GM19193 (cell line): ENCODE results near the gene CATSPER3.

Experiments
- POLR2A ChIP-seq: IDR thresholded peaks from 4 replicates; pipeline ENCODE4 v1.6.1; 2011; ENCODE audit not compliant: insufficient read depth, insufficient read length; ENCODE audit errors: extremely low read depth

CATSPER3 gene

DNA sequence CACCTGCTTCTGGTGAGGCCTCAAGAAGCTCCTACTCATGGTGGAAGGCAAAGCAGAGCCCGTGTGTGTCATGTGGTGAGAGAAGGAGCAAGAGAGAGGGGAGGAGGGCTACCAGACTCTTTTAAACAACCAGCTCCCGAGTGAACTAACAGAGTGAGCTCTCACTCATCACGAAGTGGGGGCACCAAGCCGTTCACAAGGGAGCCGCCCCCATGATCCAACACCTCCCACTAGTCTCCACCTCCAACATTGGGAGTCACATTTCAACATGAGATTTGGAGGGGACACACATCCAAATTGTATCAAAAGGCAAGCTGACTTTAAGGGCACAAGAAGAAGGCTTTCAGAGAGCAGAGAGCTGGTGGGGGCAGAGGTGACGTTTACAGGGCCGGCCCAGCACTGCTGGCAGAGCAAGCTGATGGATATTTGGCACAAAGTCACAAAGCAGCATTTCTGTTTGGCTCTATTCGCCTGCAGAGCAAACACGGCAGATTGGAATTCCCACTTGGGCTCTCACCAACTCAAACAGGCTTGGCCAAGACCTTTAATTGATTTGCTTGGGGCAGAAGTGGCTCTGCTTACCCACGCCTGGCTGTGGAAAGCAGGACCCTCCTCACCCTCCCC, 46.4 kb downstream of the CATSPER3 start:
- TF ChIP-seq POLR2A, result no peak

DNA sequence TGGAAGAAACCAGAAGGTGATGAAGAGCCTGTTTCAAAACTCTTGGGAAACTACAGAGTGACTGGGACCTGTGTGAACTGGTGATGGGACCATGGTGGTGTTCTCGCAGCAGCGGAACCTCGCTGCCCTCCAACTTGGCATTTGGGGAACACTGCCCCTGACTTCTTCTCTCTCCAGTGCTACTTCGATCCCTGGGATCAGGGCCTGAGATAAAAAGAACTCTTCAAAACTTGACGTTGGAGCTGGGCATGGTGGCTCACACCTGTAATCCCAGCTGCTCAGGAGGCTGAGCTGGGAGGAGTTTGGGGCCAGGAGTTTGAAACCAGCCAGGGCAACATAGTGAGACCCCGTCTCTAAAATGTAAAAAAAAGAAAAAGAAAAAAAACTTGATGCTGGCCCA, 48.2 kb downstream of the CATSPER3 start:
- no peak for TF ChIP-seq POLR2A

DNA sequence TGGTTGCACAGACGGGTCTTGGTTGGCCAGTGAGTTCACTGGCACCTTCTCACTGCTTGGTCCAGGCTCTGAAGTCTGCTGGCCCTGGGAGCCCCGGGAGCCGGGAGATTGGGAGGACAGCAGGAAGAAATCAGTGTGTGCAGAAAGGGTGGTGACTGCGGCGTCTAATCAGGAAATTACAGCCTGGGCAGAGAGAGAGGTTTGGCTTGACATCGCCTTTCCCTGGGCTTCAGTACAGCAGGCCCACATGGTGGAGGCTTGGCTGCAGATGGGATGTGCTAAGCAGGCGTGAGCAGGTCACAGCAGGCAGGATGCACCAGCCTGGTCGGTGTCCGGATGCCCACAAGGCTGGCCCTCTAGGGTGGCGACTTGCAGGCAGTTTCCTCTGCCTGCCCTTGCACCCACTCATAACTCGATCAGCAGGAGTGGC, 49.2 kb downstream of the CATSPER3 start:
- TF ChIP-seq POLR2A, result no peak

DNA sequence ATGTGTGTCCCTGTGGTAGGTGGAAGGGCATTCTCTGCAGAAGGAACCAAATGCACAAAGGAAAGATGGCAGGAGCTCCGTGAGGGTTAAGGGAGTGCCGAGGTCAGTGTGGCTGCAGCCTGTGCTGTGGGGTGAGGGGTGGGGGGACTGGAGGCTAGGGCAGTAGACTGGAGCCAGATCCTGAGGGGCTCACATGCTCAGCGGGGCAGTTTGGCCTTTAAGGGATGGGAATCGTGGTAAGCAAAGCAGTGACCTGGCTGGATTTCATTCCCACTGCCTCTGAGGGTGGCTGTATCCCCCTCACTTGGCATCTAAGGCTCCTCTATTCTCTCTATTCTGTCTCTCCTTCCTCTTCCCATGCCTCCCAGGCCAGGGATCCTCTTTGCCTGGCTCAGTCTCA, 50.8 kb downstream of the CATSPER3 start:
- no peak for TF ChIP-seq POLR2A

DNA sequence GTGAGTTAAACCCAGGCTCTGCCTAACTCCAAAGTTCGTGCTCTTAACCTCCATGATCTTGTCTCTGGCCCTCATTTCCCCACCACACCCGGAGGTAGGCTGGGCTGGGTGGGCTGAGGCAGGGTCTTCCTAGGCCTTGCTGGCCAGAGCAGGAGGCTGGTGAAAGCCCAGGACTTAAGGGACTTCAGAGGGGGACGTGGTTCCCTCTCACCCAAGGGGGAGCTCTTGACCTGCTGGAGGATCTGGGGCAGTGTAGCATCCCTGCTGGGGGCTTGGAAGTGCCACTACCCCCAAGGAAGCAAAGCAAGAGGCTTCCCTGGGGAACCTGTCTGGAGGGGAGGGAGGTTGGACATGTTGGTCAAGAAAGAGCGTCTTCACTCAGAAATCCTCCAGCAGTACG, 51.6 kb downstream of the CATSPER3 start:
- TF ChIP-seq POLR2A, result no peak

DNA sequence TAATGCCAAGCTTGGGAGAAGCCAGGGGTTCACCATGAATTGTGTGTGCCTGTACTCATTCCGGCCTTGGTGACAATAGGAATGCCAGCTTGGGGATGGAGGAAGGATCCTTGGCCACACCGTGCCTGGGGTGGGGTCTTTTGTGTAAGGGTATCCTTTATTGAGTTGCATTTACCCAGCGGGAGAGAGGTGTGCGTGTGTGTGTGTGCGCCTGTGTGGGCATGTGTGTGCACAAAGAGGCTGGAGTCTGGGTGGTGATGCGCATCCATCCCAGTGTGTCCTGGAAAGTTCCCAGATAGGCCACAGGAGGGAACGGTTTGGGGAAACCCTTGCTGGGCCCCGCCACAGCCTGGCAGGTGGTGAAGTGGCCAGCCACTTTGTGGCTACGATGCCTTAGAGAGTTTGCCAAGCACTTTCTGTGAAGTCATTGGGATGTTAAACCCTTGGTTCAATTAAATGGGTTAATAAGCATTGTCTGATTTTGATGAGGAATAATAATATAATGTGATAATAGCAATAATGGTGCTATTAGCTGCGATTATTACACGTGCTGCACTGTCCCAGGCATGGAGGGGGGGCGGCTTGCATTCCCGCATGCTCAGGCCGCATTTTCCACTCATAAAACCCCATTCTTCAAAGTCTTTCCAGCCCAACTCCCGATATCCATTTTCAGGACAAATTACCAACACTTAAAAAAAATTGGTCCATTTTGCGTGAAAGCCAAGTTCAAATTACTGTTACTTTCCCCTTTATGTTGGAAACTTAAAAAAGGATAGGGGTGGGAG, 52.6 kb downstream of the CATSPER3 start:
- TF ChIP-seq POLR2A, result no peak

DNA sequence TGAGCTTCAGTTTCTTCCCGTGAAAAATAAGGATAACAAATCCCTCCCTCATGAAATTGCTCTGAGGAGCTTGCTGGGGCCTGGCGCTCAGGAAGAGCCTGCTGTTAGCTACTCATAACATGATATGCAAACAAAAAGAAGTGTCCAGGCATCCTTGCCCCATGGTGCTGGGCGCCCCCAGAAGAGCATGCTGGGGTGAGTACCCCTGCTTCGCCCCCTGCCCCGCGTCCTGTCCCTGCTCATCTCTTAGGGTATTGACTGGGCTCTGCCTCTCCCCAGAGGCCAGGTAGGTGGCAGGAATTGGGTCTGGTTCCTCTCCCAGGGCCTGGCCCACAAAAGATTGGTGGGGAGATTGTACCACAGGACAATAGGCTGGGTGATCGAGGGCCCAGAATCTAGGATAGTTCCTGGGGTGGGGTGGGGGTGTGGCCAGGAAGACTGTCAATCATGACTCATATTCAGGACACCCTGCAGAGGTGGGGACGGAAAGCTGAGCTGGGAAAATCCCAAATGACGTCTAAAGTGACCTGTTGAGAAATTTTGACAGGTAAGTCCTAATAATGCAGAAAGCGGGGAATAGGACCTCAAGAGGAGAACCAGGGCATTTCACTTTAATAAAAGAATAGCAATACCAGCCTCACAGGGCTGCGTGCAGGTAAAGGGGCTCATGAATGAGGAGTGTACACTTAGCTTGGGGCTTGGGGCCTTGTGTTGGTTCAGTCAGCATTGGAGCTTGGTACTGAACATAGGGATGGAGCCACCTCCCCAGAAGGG, 57.4 kb downstream of the CATSPER3 start:
- TF ChIP-seq POLR2A, result no peak

DNA sequence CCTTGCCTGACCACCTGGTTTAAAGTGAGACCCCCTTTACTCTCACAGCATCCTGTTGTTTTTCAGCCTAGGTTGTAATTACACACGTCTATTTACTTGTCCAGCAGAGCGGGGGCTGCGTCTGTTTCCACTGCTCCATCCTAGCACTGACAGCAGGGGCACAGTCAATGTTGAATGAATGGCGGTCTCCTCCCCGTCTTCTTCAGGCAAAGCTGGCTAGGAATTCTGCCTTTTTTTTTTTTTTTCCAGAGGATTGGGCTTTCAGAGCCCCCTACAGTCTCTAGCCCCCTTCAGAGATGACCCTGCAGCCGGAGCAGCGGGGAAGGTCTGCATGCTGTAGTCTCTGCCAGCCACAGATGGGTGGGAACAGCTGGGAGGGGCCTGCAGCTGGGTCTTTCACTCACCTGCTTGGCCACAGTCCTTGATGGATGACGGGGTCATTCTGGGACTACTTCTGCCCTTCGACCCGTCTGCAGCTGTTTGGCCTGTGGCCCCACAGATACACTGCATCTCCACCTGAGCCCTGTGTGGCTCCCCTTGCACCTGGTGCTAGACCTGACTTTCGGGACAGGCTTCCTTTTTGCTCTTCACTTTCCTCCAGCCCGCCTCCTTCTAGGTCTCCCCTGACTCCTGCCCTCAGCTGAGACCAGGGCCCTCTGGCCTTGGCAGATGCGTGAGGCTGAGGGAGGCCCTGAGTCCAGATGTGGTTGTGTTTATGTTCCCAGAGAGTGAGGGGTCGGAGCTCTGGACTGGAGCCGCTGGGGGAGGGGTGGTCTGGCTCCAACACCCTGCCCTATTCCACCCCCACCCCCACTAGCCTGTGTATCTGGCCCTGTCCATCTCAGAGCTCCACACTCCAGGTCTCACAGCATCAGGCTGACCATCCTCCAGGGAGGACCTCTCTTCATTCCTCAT, 58.3 kb downstream of the CATSPER3 start:
- no peak for TF ChIP-seq POLR2A

DNA sequence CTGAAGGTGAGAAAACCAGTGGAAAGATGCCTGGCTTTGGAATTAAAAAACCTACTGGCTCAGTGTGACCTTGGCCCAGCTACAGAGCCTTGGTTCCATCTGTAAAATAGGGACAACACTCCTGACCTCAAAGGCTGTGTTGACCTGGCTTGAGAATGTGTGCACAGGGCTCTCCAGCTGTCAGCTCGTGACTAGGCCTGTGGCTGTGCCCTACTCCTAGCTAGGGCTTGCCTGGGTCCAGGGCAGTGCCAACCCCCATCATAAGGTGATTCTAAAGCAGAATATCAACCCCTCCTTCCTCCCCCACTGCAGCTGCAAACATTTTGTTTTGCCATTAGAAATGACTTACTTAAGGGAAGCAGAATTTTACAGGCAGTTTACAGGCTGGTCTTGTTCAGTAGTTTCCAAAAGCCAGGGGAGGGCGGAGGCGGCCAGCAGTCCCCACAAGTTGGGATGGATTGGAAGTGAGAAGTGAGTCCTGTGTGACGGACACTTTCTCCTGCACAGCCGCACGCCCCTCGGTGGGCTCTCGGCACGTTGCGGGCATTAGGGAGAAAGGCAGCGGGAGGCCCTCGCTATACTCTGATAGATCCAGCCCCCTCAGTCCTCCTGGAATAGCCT, 59.0 kb downstream of the CATSPER3 start:
- no peak for TF ChIP-seq POLR2A

DNA sequence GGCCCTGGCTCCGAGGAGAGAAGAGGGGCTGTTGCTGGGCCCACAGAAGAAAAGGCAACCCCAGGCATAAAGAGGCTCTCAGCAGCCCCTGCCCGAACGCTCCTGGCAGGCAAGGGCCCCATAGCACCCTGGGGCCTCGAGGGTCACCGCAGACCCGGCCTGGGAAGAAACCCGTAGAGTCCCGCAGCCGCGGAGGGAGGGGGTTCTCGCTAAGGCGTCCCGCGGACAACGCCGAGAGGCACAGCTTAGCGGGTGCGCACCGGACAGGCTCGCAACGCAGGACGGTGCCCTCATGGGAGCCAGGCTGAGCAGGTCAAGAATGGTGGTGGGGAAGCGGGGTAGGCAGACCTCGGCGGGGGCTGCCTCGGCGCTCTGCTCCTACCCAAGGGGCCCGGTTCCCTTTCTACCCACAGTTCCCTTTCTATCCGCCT, 59.6 kb downstream of the CATSPER3 start:
- TF ChIP-seq POLR2A, result no peak

DNA sequence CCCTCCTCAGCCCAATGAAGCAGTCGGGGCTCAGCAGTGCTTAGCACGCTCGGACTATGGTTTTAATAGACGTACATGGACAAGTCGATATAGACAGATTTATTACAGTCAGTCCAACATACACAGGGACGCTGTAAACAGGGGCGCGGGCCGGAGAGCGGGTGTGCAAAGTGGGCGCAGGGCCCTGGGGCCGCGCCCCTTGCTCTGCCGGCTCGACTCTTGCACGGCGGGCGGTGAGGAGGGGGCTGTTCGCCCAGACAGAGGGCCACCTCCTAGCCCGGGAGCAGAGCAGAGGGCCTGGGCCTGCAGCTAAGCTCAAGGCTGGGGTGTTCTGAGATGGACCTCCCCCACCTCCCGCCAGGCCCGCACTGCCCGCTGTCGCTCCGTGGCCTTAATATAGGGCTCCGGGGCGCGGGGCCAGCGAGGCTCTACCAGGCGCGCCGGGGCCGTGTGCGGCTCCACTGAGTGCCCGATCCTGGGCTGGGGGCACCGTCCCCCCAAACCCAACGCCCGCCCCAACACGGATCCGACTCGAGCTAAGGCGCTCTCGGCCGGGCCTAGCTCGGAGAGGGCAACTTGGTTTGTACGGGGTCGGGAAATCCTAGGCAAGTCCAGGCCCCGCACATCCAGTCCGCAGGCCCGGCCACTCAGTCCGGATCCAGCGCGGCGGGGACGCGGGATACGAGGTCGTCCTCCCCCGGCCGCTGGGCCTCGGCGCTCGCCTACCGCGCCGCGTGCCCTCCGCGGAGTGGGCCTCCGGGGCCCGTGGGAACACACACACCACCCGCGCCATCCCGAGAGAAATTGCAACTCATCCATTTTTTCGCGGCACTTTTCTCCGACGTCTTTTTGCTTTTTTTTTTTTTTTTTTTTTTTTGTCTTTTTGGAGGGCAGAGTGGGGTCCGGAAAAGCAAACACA, 60.2 kb downstream of the CATSPER3 start:
- TF ChIP-seq POLR2A, result no peak

DNA sequence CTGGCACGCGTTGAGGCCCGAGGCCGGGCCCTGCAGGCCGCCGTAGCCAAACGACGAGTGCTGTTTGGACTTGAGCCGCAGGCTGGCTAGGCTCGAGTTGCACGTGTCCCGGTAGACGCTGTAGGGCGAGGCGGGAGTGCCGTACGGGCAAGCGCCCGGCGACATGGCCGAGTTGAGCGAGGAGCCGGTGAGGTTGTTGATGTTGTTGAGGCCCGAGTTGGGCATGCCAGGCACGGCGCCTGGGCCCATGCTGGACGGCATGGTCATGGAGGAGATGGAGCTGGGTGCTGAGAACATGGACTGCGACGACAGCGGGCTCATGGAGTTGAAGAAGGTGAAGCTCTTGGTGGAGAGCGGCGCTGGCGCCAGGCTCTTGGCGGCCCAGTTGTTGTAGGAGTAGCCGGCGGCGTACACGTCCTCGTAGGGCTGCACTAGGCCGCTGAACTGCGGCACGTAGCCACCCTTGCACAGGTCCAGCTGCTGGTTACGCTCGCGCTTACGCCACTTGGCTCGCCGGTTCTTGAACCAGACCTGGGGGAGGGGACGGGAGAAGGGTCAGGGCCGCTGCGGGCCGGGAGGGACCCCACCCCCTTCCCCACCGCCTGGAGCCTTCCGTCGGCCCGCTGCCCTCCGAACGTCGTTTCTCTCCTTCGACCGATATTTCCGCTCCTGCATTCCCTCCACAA, 61.2 kb downstream of the CATSPER3 start:
- TF ChIP-seq POLR2A, result no peak
